Neural cell (in vitro differentiated cells): Measurements from ENCODE around the gene MYCN.

ENCODE experiments used
- CTCF ChIP-seq: fragments of 450-650 bp; IDR thresholded peaks from 2 replicates; pipeline ENCODE4 v1.5.1; 2014; ENCODE audit warnings: antibody characterized with exemption, mild to moderate bottlenecking, moderate library complexity; ENCODE audit not compliant: poor library complexity, severe bottlenecking
- EP300 ChIP-seq: fragments of 450-650 bp; conservative IDR thresholded peaks from 2 replicates; pipeline ENCODE4 v1.6.1; 2014; ENCODE audit warnings: antibody characterized with exemption, mild to moderate bottlenecking, moderate library complexity; ENCODE audit not compliant: poor library complexity, severe bottlenecking
- EZH2 ChIP-seq: fragments of 200-600, 300-800 bp; shearing (Covaris generic), sonication (generic); IDR thresholded peaks from 2 replicates; pipeline ENCODE4 v1.6.1; 2014; ENCODE audit warnings: antibody characterized with exemption, low read length, borderline replicate concordance, mild to moderate bottlenecking; ENCODE audit not compliant: insufficient read depth, poor library complexity, severe bottlenecking
- RAD21 ChIP-seq: fragments of 450-650 bp; conservative IDR thresholded peaks from 2 replicates; pipeline ENCODE4 v1.6.1; 2014; ENCODE audit warnings: antibody characterized with exemption, mild to moderate bottlenecking, moderate library complexity
- SMC3 ChIP-seq: fragments of 450-650 bp; conservative IDR thresholded peaks from 2 replicates; pipeline ENCODE4 v1.6.1; 2014; ENCODE audit warnings: antibody characterized with exemption, mild to moderate bottlenecking, moderate library complexity; ENCODE audit not compliant: poor library complexity
- TAF1 ChIP-seq: IDR thresholded peaks from 2 replicates; pipeline ENCODE4 v1.6.1; 2012; ENCODE audit warnings: low read depth

GRCh38 chr2:15932394-15933183 lies 7.8 kb upstream of the MYCN start:
- TF ChIP-seq CTCF, result no peak
- no peak for TF ChIP-seq EZH2
- no peak for TF ChIP-seq EP300
- TF ChIP-seq TAF1, result no peak
- no peak for TF ChIP-seq RAD21
- TF ChIP-seq SMC3, result no peak
